D721Med (cell line): Measurements from ENCODE around the gene SURF4.

Source experiments
- DNase-seq: peaks from one replicate; pipeline ENCODE4 v3.0.0; 2011; ENCODE audit warnings: low spot score; ENCODE audit not compliant: insufficient read length
- FAIRE-seq: peaks from 2 replicates; lab custom pipeline; 2011; peaks lifted over from hg19 to GRCh38; lab: Jason Lieb, UNC
- CTCF ChIP-seq: IDR thresholded peaks from 2 replicates; pipeline ENCODE4 v1.5.1; 2012; ENCODE audit warnings: mild to moderate bottlenecking, control low read depth; ENCODE audit not compliant: insufficient read depth; ENCODE audit errors: missing control alignments

Gene SURF4

GRCh38 chr9:133419005-133419404 is 43.1 kb upstream of the SURF4 start:
- TF ChIP-seq CTCF, result no peak
- no peak for FAIRE-seq
- no peak for DNase-seq

- TF ChIP-seq CTCF, result no peak
- no peak for FAIRE-seq
- DNase-seq, result peak; percentile 61
These were observed 41.9 kb upstream of the SURF4 start, which contains the start of gene REXO4 for GRCh38 chr9:133417541-133418461. Gene REXO4, minus strand, starts transcription at chr9:133418010. Its CDS starts 166 bp downstream, at chr9:133417844.

- TF ChIP-seq CTCF, result no peak
- FAIRE-seq (no peak), DNase-seq (no peak)
These were observed 39.3 kb upstream of the SURF4 start for GRCh38 chr9:133415170-133415569.

- FAIRE-seq (no peak), DNase-seq (no peak)
- no peak for TF ChIP-seq CTCF
These were observed 32.2 kb upstream of the SURF4 start for GRCh38 chr9:133408042-133408441.

- TF ChIP-seq CTCF, result peak; percentile 83
- DNase-seq (peak; percentile 75), FAIRE-seq (no peak)
These were observed 30.8 kb upstream of the SURF4 start for GRCh38 chr9:133406480-133407307.

- no peak for FAIRE-seq
- DNase-seq, result no peak
- TF ChIP-seq CTCF, result no peak
These were observed 29.9 kb upstream of the SURF4 start for GRCh38 chr9:133405508-133406438.
